IPS-18a (cell line): ENCODE data around the gene LMTK2.

Experiments used
- H3K27ac ChIP-seq: one replicate; pipeline ENCODE4 v1.5.1; 2013; ENCODE audit warnings: low read length
- H3K27me3 ChIP-seq: one replicate; pipeline ENCODE4 v1.6.1; 2013; ENCODE audit warnings: mild to moderate bottlenecking, low read length; ENCODE audit not compliant: control insufficient read depth, insufficient read depth
- H3K36me3 ChIP-seq: one replicate; pipeline ENCODE4 v1.6.1; 2013; ENCODE audit warnings: low read depth, low read length; ENCODE audit not compliant: control insufficient read depth
- H3K4me1 ChIP-seq: one replicate; pipeline ENCODE4 v1.6.1; 2013; ENCODE audit warnings: low read depth, low read length; ENCODE audit not compliant: control insufficient read depth
- H3K4me3 ChIP-seq: one replicate; pipeline ENCODE4 v1.5.1; 2013; ENCODE audit warnings: low read length
- H3K9ac ChIP-seq: one replicate; pipeline ENCODE4 v1.6.1; 2013; ENCODE audit warnings: mild to moderate bottlenecking, low read length, moderate library complexity
- H3K9me3 ChIP-seq: one replicate; pipeline ENCODE4 v1.6.1; 2013; ENCODE audit warnings: low read depth, low read length; ENCODE audit not compliant: control insufficient read depth

The LMTK2 gene

GRCh38 chr7:98081319-98081718 is 25.3 kb upstream of the LMTK2 start:
- Histone ChIP-seq H3K27me3 (no peaks in the 10 kb centered on the region), H3K4me3 (no peak overlapping the region), H3K9me3 (no peaks in the 10 kb centered on the region), H3K4me1 (no peaks in the 10 kb centered on the region), H3K27ac (no peak overlapping the region), H3K9ac (no peak overlapping the region), H3K36me3 (no peaks in the 10 kb centered on the region)

- no peak overlapping the region for H3K4me3 ChIP-seq
- H3K27ac ChIP-seq = no peak overlapping the region
- H3K36me3 ChIP-seq = no peaks in the 10 kb centered on the region
- no peaks in the 10 kb centered on the region for H3K4me1 ChIP-seq
- no peak overlapping the region for H3K9ac ChIP-seq
- H3K27me3 ChIP-seq = no peaks in the 10 kb centered on the region
- no peaks in the 10 kb centered on the region for H3K9me3 ChIP-seq
Observed at GRCh38 chr7:98084631-98085030, 22.0 kb upstream of the LMTK2 start.

GRCh38 chr7:98085674-98086073 is 21.0 kb upstream of the LMTK2 start:
- Histone ChIP-seq H3K4me1 (no peaks in the 10 kb centered on the region), H3K36me3 (no peaks in the 10 kb centered on the region), H3K9ac (no peak overlapping the region), H3K27ac (no peak overlapping the region), H3K4me3 (no peak overlapping the region), H3K9me3 (no peaks in the 10 kb centered on the region), H3K27me3 (no peaks in the 10 kb centered on the region)

- Histone ChIP-seq H3K9me3 (no peaks in the 10 kb centered on the region), H3K36me3 (no peaks in the 10 kb centered on the region), H3K4me1 (no peaks in the 10 kb centered on the region), H3K4me3 (no peak overlapping the region), H3K9ac (no peak overlapping the region), H3K27me3 (no peaks in the 10 kb centered on the region), H3K27ac (no peak overlapping the region)
Observed at GRCh38 chr7:98086281-98086718, 20.4 kb upstream of the LMTK2 start.

- H3K9ac ChIP-seq = no peak overlapping the region
- H3K4me1 ChIP-seq = no peaks in the 10 kb centered on the region
- H3K27me3 ChIP-seq = no peaks in the 10 kb centered on the region
- no peak overlapping the region for H3K27ac ChIP-seq
- no peak overlapping the region for H3K4me3 ChIP-seq
- H3K9me3 ChIP-seq = no peaks in the 10 kb centered on the region
- no peaks in the 10 kb centered on the region for H3K36me3 ChIP-seq
Observed at GRCh38 chr7:98088109-98088508, 18.6 kb upstream of the LMTK2 start.

- no peak overlapping the region for H3K4me3 ChIP-seq
- no peaks in the 10 kb centered on the region for H3K4me1 ChIP-seq
- no peaks in the 10 kb centered on the region for H3K9me3 ChIP-seq
- no peaks in the 10 kb centered on the region for H3K36me3 ChIP-seq
- no peak overlapping the region for H3K27ac ChIP-seq
- H3K9ac ChIP-seq = no peak overlapping the region
- no peaks in the 10 kb centered on the region for H3K27me3 ChIP-seq
Observed at GRCh38 chr7:98090116-98090515, 16.5 kb upstream of the LMTK2 start.

GRCh38 chr7:98091061-98091460 is 15.6 kb upstream of the LMTK2 start:
- Histone ChIP-seq H3K4me3 (no peak overlapping the region), H3K4me1 (no peaks in the 10 kb centered on the region), H3K36me3 (no peaks in the 10 kb centered on the region), H3K9ac (no peak overlapping the region), H3K9me3 (peaks cover 3% of the 10 kb centered on the region), H3K27me3 (no peaks in the 10 kb centered on the region), H3K27ac (no peak overlapping the region)

GRCh38 chr7:98091523-98091922 is 15.1 kb upstream of the LMTK2 start:
- Histone ChIP-seq H3K4me1 (no peaks in the 10 kb centered on the region), H3K9ac (no peak overlapping the region), H3K36me3 (no peaks in the 10 kb centered on the region), H3K27me3 (no peaks in the 10 kb centered on the region), H3K9me3 (peaks cover 3% of the 10 kb centered on the region), H3K4me3 (no peak overlapping the region), H3K27ac (no peak overlapping the region)

GRCh38 chr7:98097042-98097645 is 9.5 kb upstream of the LMTK2 start:
- H3K36me3 ChIP-seq = no peaks in the 10 kb centered on the region
- H3K9me3 ChIP-seq = peaks cover 20% of the 10 kb centered on the region
- no peak overlapping the region for H3K27ac ChIP-seq
- H3K27me3 ChIP-seq = no peaks in the 10 kb centered on the region
- H3K4me1 ChIP-seq = no peaks in the 10 kb centered on the region
- no peak overlapping the region for H3K9ac ChIP-seq
- H3K4me3 ChIP-seq = no peak overlapping the region

GRCh38 chr7:98100088-98100487 is 6.6 kb upstream of the LMTK2 start:
- no peak overlapping the region for H3K27ac ChIP-seq

GRCh38 chr7:98102170-98102569 is 4.5 kb upstream of the LMTK2 start:
- no peak overlapping the region for H3K9ac ChIP-seq
- H3K27me3 ChIP-seq = no peaks in the 10 kb centered on the region
- H3K4me3 ChIP-seq = no peak overlapping the region
- H3K4me1 ChIP-seq = no peaks in the 10 kb centered on the region
- H3K36me3 ChIP-seq = no peaks in the 10 kb centered on the region
- H3K27ac ChIP-seq = no peak overlapping the region
- peaks cover 17% of the 10 kb centered on the region for H3K9me3 ChIP-seq

More at GRCh38 chr7:98100088-98100487, 6.6 kb upstream of the LMTK2 start:
- Histone ChIP-seq H3K9me3 (peaks cover 20% of the 10 kb centered on the region), H3K9ac (no peak overlapping the region), H3K36me3 (no peaks in the 10 kb centered on the region), H3K4me3 (no peak overlapping the region), H3K27me3 (no peaks in the 10 kb centered on the region), H3K4me1 (no peaks in the 10 kb centered on the region)

- H3K27me3 ChIP-seq = no peaks in the 10 kb centered on the region
- H3K9me3 ChIP-seq = no peaks in the 10 kb centered on the region
- H3K4me3 ChIP-seq = peak overlapping the region; percentile 83
- peaks cover 21% of the 10 kb centered on the region for H3K4me1 ChIP-seq
- no peaks in the 10 kb centered on the region for H3K36me3 ChIP-seq
- H3K27ac ChIP-seq = no peak overlapping the region
- no peak overlapping the region for H3K9ac ChIP-seq
Observed at GRCh38 chr7:98105942-98106544, 619 bp upstream of the LMTK2 start.
